GM19023 (cell line): ENCODE data around the gene INTS11.

Source experiments
- ATAC-seq: cut with Tn5 transposase; IDR thresholded peaks from one replicate; pipeline ENCODE4 v1.9.1; 2021; ENCODE audit warnings: mild to moderate bottlenecking, moderate library complexity; ENCODE audit not compliant: unreplicated experiment

Gene INTS11

GRCh38 chr1:1287288-1288110 is 37.0 kb downstream of the INTS11 start:
- ATAC-seq, result no peak

GRCh38 chr1:1286313-1287261 is 37.9 kb downstream of the INTS11 start:
- no peak for ATAC-seq

GRCh38 chr1:1285611-1286311 is 38.7 kb downstream of the INTS11 start:
- no peak for ATAC-seq

GRCh38 chr1:1285102-1285571 is 39.3 kb downstream of the INTS11 start:
- no peak for ATAC-seq

GRCh38 chr1:1284221-1285101 is 40.0 kb downstream of the INTS11 start:
- no peak for ATAC-seq

GRCh38 chr1:1283821-1284220 is 40.6 kb downstream of the INTS11 start:
- no peak for ATAC-seq

- no peak for ATAC-seq
Measured at GRCh38 chr1:1282998-1283397, 41.5 kb downstream of the INTS11 start.

GRCh38 chr1:1281533-1282321 is 42.7 kb downstream of the INTS11 start:
- ATAC-seq, result no peak

GRCh38 chr1:1280782-1281481 is 43.5 kb downstream of the INTS11 start:
- ATAC-seq, result no peak

- ATAC-seq, result no peak
Measured at GRCh38 chr1:1279028-1279427, 45.4 kb downstream of the INTS11 start.

- ATAC-seq, result no peak
Measured at GRCh38 chr1:1278620-1279019, 45.8 kb downstream of the INTS11 start.

GRCh38 chr1:1275836-1276235 is 48.6 kb downstream of the INTS11 start:
- ATAC-seq, result no peak

- no peak for ATAC-seq
Measured at GRCh38 chr1:1274931-1275431, 49.5 kb downstream of the INTS11 start.

- ATAC-seq, result no peak
Measured at GRCh38 chr1:1274299-1274930, 50.0 kb downstream of the INTS11 start.

GRCh38 chr1:1273512-1274298 is 50.8 kb downstream of the INTS11 start, which contains the start of gene UBE2J2:
TSS of gene UBE2J2 (minus strand) at chr1:1273854. CDS start at chr1:1267992, 5,862 bp downstream.
- ATAC-seq, result peak; percentile 79

GRCh38 chr1:1273209-1273511 is 51.3 kb downstream of the INTS11 start:
- ATAC-seq, result no peak
